Adrenal gland (tissue), 5 donors: ENCODE measurements around the gene FGF14.

Experiments
- CTCF ChIP-seq, 6 experiments: fragments of 450-650 bp in 4 of 6; fragments of 200-600 bp in 2 of 6; sonication (generic) in 1 of 6; IDR thresholded peaks; 1 replicate in 5 of 6; 2 replicates in 1 of 6; pipeline versions ENCODE4 v1.5.1 to v1.8.0; 2016 to 2021; ENCODE audit warnings: antibody characterized with exemption in 6 of 6, mild to moderate bottlenecking in 2 of 6, moderate library complexity in 1 of 6
- POLR2A ChIP-seq, 2 donors: fragments of 450-650 bp; IDR thresholded peaks; one replicate each; pipeline ENCODE4 v1.6.1; 2017; ENCODE audit warnings: antibody characterized with exemption in 2 of 2, mild to moderate bottlenecking in 2 of 2, moderate library complexity in 1 of 2
- donor health status: DM: no; HTN: no; CAD: no.

GRCh38 chr13:102127153-102127552 is 274.7 kb downstream of the FGF14 start:
- TF ChIP-seq CTCF (IDR thresholded peaks at IDR 0.05) (no peak), POLR2A (IDR thresholded peaks at IDR 0.05) (no peak)
